Measurements from ENCODE around the gene PRICKLE1.

GRCh38 chr12:42475106-42475505 is 114.4 kb downstream of the PRICKLE1 start:
- TF ChIP-seq POLR2AphosphoS5 (IDR thresholded peaks at IDR 0.05) (no peak), CTCF (IDR thresholded peaks at IDR 0.05; ENCODE audit: poor library complexity, severe bottlenecking) (no peak), EP300 (conservative IDR thresholded peaks at IDR 0.05; ENCODE audit: poor library complexity, severe bottlenecking) (no peak), EZH2 (IDR thresholded peaks at IDR 0.05; ENCODE audit: borderline replicate concordance, insufficient read depth, low read length, poor library complexity, severe bottlenecking) (no peak)
